IMR-90 (cell line): Measurements from ENCODE around the gene CFAP43. TPM values are rescaled to one million over a fixed set of nuclear protein-coding genes. Genes with fewer than 3 reads are reported as not detected.

Experiments
- ATAC-seq: fragments of 200-7000 bp; cut with Tn5 transposase; 2 replicates; pipeline ENCODE4 v1.9.1; 2020; ENCODE audit warnings: low read depth, mild to moderate bottlenecking, moderate library complexity
- BruUV-seq: library from RNA; stranded (reverse); fragments of 400-500 nt; replicated peaks from 2 replicates; lab custom pipeline; 2021; lab: Mats Ljungman, UMichigan
- CTCF ChIA-PET: fragments of 300-600 bp; formaldehyde crosslinking; extraction: SDS; loops from one replicate; lab custom pipeline; 2021; ENCODE audit warnings: antibody characterized with exemption; lab: Yijun Ruan, JAX
- POLR2A ChIA-PET: fragments of 300-600 bp; sonication (Branson Sonifier 250); formaldehyde crosslinking; loops from one replicate; lab custom pipeline; 2022; ENCODE audit warnings: antibody characterized with exemption; ENCODE audit not compliant: unreplicated experiment; lab: Charles Lee
- DNase-seq: peaks from one replicate; pipeline ENCODE4 v3.0.0; 2013
- H2AFZ ChIP-seq: replicated peaks from 2 replicates; pipeline ENCODE3; 2013; ENCODE audit warnings: low read length, mild to moderate bottlenecking; ENCODE audit not compliant: poor library complexity
- H2AK5ac ChIP-seq: 2 replicates; pipeline ENCODE4 v1.6.1; 2013; ENCODE audit warnings: low read depth, low read length, inconsistent platforms
- H2AK9ac ChIP-seq: replicated peaks from 2 replicates; pipeline ENCODE3; 2013; ENCODE audit warnings: mild to moderate bottlenecking, low read depth, low read length, moderate library complexity; ENCODE audit not compliant: poor library complexity
- H2BK120ac ChIP-seq: 2 replicates; pipeline ENCODE4 v1.6.1; 2013; ENCODE audit warnings: low read depth, low read length, inconsistent platforms
- H2BK15ac ChIP-seq: 3 replicates; pipeline ENCODE4 v1.6.1; 2013; ENCODE audit warnings: low read depth, low read length, inconsistent platforms
- H2BK20ac ChIP-seq: 2 replicates; pipeline ENCODE4 v1.6.1; 2013; ENCODE audit warnings: low read depth, mild to moderate bottlenecking, inconsistent platforms, low read length, moderate library complexity
- H2BK5ac ChIP-seq: 2 replicates; pipeline ENCODE4 v1.6.1; 2013; ENCODE audit warnings: mild to moderate bottlenecking, low read depth, low read length, inconsistent platforms; ENCODE audit not compliant: poor library complexity, severe bottlenecking
- H3K14ac ChIP-seq: replicated peaks from 2 replicates; pipeline ENCODE4 v1.6.1; 2013; ENCODE audit warnings: low read depth, low read length, inconsistent platforms
- H3K18ac ChIP-seq: 2 replicates; pipeline ENCODE4 v1.6.1; 2013; ENCODE audit warnings: low read depth, low read length, control low read depth
- H3K23ac ChIP-seq: 2 replicates; pipeline ENCODE4 v1.6.1; 2013; ENCODE audit warnings: low read depth, low read length, inconsistent platforms
- H3K27ac ChIP-seq: 2 replicates; pipeline ENCODE4 v1.5.1; 2013; ENCODE audit warnings: mild to moderate bottlenecking, control low read depth, low read length; ENCODE audit not compliant: insufficient read depth
- H3K27me3 ChIP-seq: 2 replicates; pipeline ENCODE4 v1.6.1; 2013; ENCODE audit warnings: low read length; ENCODE audit not compliant: control insufficient read depth, insufficient read depth
- H3K36me3 ChIP-seq: 2 replicates; pipeline ENCODE4 v1.6.1; 2013; ENCODE audit warnings: low read length, mixed read lengths; ENCODE audit not compliant: control insufficient read depth, insufficient read depth
- H3K4ac ChIP-seq: 2 replicates; pipeline ENCODE4 v1.6.1; 2013; ENCODE audit warnings: low read depth, low read length, inconsistent platforms
- H3K4me1 ChIP-seq: 2 replicates; pipeline ENCODE4 v1.6.1; 2013; ENCODE audit warnings: low read length, mixed read lengths; ENCODE audit not compliant: control insufficient read depth, insufficient read depth
- H3K4me2 ChIP-seq: 2 replicates; pipeline ENCODE4 v1.6.1; 2013; ENCODE audit warnings: low read depth, mild to moderate bottlenecking, control low read depth, low read length, moderate library complexity
- H3K4me3 ChIP-seq: 2 replicates; pipeline ENCODE4 v1.5.1; 2013; ENCODE audit warnings: low read depth, mild to moderate bottlenecking, control low read depth, low read length, moderate library complexity; ENCODE audit not compliant: insufficient read depth
- H3K56ac ChIP-seq: 2 replicates; pipeline ENCODE4 v1.6.1; 2013; ENCODE audit warnings: low read length, inconsistent platforms; ENCODE audit not compliant: insufficient read depth; ENCODE audit errors: extremely low read depth
- H3K79me1 ChIP-seq, 2 experiments: 2 replicates each; pipeline ENCODE4 v1.6.1; 2013; ENCODE audit warnings: low read length in 2 of 2, inconsistent platforms in 1 of 2, low read depth in 1 of 2
- H3K9ac ChIP-seq: 2 replicates; pipeline ENCODE4 v1.6.1; 2013; ENCODE audit warnings: low read depth, low read length, control low read depth
- H3K9me1 ChIP-seq: 2 replicates; pipeline ENCODE4 v1.6.1; 2013; ENCODE audit warnings: low read length, inconsistent platforms; ENCODE audit not compliant: insufficient read depth
- H3K9me3 ChIP-seq: 2 replicates; pipeline ENCODE4 v1.6.1; 2013; ENCODE audit warnings: low read length; ENCODE audit not compliant: control insufficient read depth, insufficient read depth
- H4K20me1 ChIP-seq: 2 replicates; pipeline ENCODE4 v1.6.1; 2013; ENCODE audit warnings: low read length, inconsistent platforms; ENCODE audit not compliant: insufficient read depth
- H4K5ac ChIP-seq: 2 replicates; pipeline ENCODE4 v1.6.1; 2013; ENCODE audit warnings: mild to moderate bottlenecking, low read depth, low read length, control low read depth
- H4K8ac ChIP-seq, 2 experiments: 2 replicates each; pipeline ENCODE4 v1.6.1; 2013; ENCODE audit warnings: low read depth in 2 of 2, low read length in 2 of 2, control low read depth in 1 of 2, inconsistent platforms in 1 of 2
- H4K91ac ChIP-seq: 2 replicates; pipeline ENCODE4 v1.6.1; 2013; ENCODE audit warnings: low read depth, low read length, inconsistent platforms; ENCODE audit not compliant: insufficient read depth
- BHLHE40 ChIP-seq: fragments of 150-350 bp; IDR thresholded peaks from 2 replicates; pipeline ENCODE4 v1.6.1; 2016; ENCODE audit warnings: mild to moderate bottlenecking, low read depth, low read length
- CEBPB ChIP-seq: IDR thresholded peaks from 2 replicates; pipeline ENCODE4 v1.6.1; 2012; ENCODE audit warnings: low read depth, low read length, improper control_type of control experiment
- CHD1 ChIP-seq: IDR thresholded peaks from 2 replicates; pipeline ENCODE4 v1.6.1; 2012; ENCODE audit warnings: low read depth, low read length, improper control_type of control experiment
- CTCF ChIP-seq: conservative IDR thresholded peaks from 2 replicates; pipeline ENCODE4 v1.5.1; 2012; ENCODE audit warnings: mild to moderate bottlenecking, low read depth, low read length, improper control_type of control experiment
- ELK1 ChIP-seq: fragments of 150-350 bp; IDR thresholded peaks from 2 replicates; pipeline ENCODE4 v1.6.1; 2016; ENCODE audit warnings: low read depth, mild to moderate bottlenecking, low read length, moderate library complexity, borderline replicate concordance
- FOS ChIP-seq: fragments of 150-350 bp; IDR thresholded peaks from 2 replicates; pipeline ENCODE4 v1.6.1; 2016; ENCODE audit warnings: low read depth, low read length
- MAFK ChIP-seq: IDR thresholded peaks from 2 replicates; pipeline ENCODE4 v1.6.1; 2012; ENCODE audit warnings: low read depth, low read length, improper control_type of control experiment
- MAZ ChIP-seq: IDR thresholded peaks from 2 replicates; pipeline ENCODE4 v1.6.1; 2012; ENCODE audit warnings: low read depth, mild to moderate bottlenecking, low read length, improper control_type of control experiment, moderate library complexity, borderline replicate concordance
- MXI1 ChIP-seq: IDR thresholded peaks from 2 replicates; pipeline ENCODE4 v1.6.1; 2012; ENCODE audit warnings: low read depth, mild to moderate bottlenecking, low read length, moderate library complexity, borderline replicate concordance
- NFE2L2 ChIP-seq: fragments of 150-350 bp; IDR thresholded peaks from 2 replicates; pipeline ENCODE4 v1.6.1; 2016; ENCODE audit warnings: low read depth, mild to moderate bottlenecking, low read length
- POLR2A ChIP-seq: IDR thresholded peaks from 2 replicates; pipeline ENCODE4 v1.6.1; 2012; ENCODE audit warnings: mild to moderate bottlenecking, low read depth, low read length
- RAD21 ChIP-seq: IDR thresholded peaks from 2 replicates; pipeline ENCODE4 v1.6.1; 2012; ENCODE audit warnings: low read length, improper control_type of control experiment
- RCOR1 ChIP-seq: IDR thresholded peaks from 2 replicates; pipeline ENCODE4 v1.6.1; 2012; ENCODE audit warnings: mild to moderate bottlenecking, low read length, improper control_type of control experiment; ENCODE audit not compliant: insufficient replicate concordance
- RFX5 ChIP-seq: IDR thresholded peaks from 2 replicates; pipeline ENCODE4 v1.8.0; 2012; ENCODE audit warnings: low read depth, mild to moderate bottlenecking, low read length, moderate library complexity
- SMC3 ChIP-seq: fragments of 150-350 bp; IDR thresholded peaks from 2 replicates; pipeline ENCODE4 v1.6.1; 2016; ENCODE audit warnings: low read depth, mild to moderate bottlenecking, antibody characterized with exemption, low read length, moderate library complexity
- USF2 ChIP-seq: fragments of 150-350 bp; IDR thresholded peaks from 2 replicates; pipeline ENCODE4 v1.6.1; 2017; ENCODE audit warnings: mild to moderate bottlenecking, antibody characterized with exemption, low read length, low read depth
- WGBS, 2 experiments: methylation state at CpG; one replicate each; pipeline versions ENCODE4 v1.1.5 to v1.1.7; 2013; ENCODE audit warnings: missing lambda C conversion rate in 2 of 2; ENCODE audit not compliant: insufficient read length in 1 of 2; ENCODE audit errors: extremely low coverage in 2 of 2; 5-methylcytosine and 5-hydroxymethylcytosine counted together
- dilution Hi-C: fragments of 300-500 bp; cut with HindIII; formaldehyde crosslinking; loops from one replicate; pipeline ENCODE4 v1.14.3; 2018; ENCODE audit warnings: low sequenced_read_pairs; ENCODE audit not compliant: unreplicated experiment
- in situ Hi-C: fragments of 300-500 bp; cut with MboI; formaldehyde crosslinking; loops from 3 replicates; pipeline ENCODE4 v1.14.3; 2019; ENCODE audit warnings: low sequenced_read_pairs, inconsistent platforms, mixed read lengths
- intact Hi-C: fragments of 100-400 bp; cut with micrococcal nuclease; formaldehyde crosslinking; loops from 2 replicates; pipeline ENCODE4 v1.10.0; 2022
- polyA plus RNA-seq, 3 experiments: library from polyadenylated mRNA; depleted of rRNA; stranded (reverse); fragments of >200 nt; gene quantifications; 2 replicates each; pipeline ENCODE4 v1.2.3, GENCODE V29; 2012; ENCODE audit warnings: low replicate concordance in 1 of 3
- total RNA-seq: library from RNA; depleted of rRNA; stranded (reverse); fragments of >200 nt; gene quantifications from 2 replicates; pipeline ENCODE4 v1.2.3, GENCODE V29; 2012

The CFAP43 gene
- total and polyA plus RNA-seq, 2 of the 4 experiments (the other 2 are of a cell fraction), result under 0.01 to 0.05 TPM

GRCh38 chr10:104142081-104142480, 90.1 kb downstream of the CFAP43 start:
- no peak overlapping the region for H3K9ac ChIP-seq
- no peaks in the 10 kb centered on the region for H3K4me1 ChIP-seq
- H3K27me3 ChIP-seq, result peaks cover 29% of the 10 kb centered on the region
- no peak overlapping the region for H4K5ac ChIP-seq
- dilution Hi-C loops, result no loop called here
- no peak overlapping the region for H3K56ac ChIP-seq
- H4K91ac ChIP-seq, result no peak overlapping the region
- WGBS, 2 experiments, result no CpG with 5 or more reads among the region's 1 CpG
- H3K36me3 ChIP-seq, result no peaks in the 10 kb centered on the region
- no peaks in the 10 kb centered on the region for H3K9me1 ChIP-seq
- H2BK15ac ChIP-seq, result no peak overlapping the region
- POLR2A ChIA-PET, result no interaction called here
- H3K4ac ChIP-seq, result no peak overlapping the region
- CTCF ChIA-PET, result no interaction called here
- H3K4me3 ChIP-seq, result no peak overlapping the region
- no peak overlapping the region for H3K23ac ChIP-seq
- no peaks in the 10 kb centered on the region for H4K20me1 ChIP-seq
- no TSS peak for BruUV-seq
- no peak overlapping the region for H2AK9ac ChIP-seq
- intact Hi-C loops, result no loop called here
- H3K79me1 ChIP-seq, result no peaks in the 10 kb centered on the region
- H2AK5ac ChIP-seq, result no peak overlapping the region
- H3K27ac ChIP-seq, result no peak overlapping the region
- no peak overlapping the region for H3K18ac ChIP-seq
- TF ChIP-seq SMC3 (no peak), CEBPB (no peak), CTCF (no peak), MAFK (no peak), NFE2L2 (no peak), USF2 (no peak), RCOR1 (no peak), CHD1 (no peak), RAD21 (no peak), FOS (no peak), MXI1 (no peak), RFX5 (no peak), POLR2A (no peak), MAZ (no peak), ELK1 (no peak), BHLHE40 (no peak)
- no peak overlapping the region for H3K14ac ChIP-seq
- H2BK5ac ChIP-seq, result no peak overlapping the region
- no peak overlapping the region for H4K8ac ChIP-seq
- H2AFZ ChIP-seq, result no peak overlapping the region
- H3K4me2 ChIP-seq, result no peak overlapping the region
- no peaks in the 10 kb centered on the region for H3K9me3 ChIP-seq
- DNase-seq, result no peak
- H2BK120ac ChIP-seq, result no peak overlapping the region
- ATAC-seq, result no peak
- H2BK20ac ChIP-seq, result no peak overlapping the region
- in situ Hi-C loops, result no loop called here
